Measurements from ENCODE around the gene IBSP.

IBSP gene

DNA sequence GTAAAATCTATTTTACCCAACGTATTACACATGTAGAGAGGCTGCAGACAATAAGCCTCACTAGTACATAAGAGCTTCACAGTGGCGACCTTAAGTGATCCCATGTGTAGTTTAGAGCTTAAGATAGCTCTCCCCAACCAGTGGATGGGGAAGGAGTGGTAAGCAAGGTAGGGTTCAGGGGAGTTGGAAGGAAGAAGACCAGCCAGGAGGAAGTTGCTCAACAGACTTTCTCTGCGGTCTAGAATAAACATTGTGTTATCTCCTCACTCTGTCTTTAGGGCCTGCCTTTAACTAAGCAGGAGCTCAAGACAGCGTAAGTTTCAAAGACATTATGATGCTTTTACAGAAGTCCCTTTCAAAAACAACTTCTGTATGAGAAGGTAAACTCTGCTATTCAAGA lies 50.3 kb downstream of the IBSP start:
- Mint-ChIP-seq H3K27me3 (peaks cover 6% of the 10 kb centered on the region), H3K9me3 (ENCODE audit: low read depth) (no peaks in the 10 kb centered on the region), H3K36me3 (no peaks in the 10 kb centered on the region), H3K27ac (no peak overlapping the region), H3K4me3 (no peak overlapping the region), H3K4me1 (ENCODE audit: low read depth) (peaks cover 13% of the 10 kb centered on the region)

DNA sequence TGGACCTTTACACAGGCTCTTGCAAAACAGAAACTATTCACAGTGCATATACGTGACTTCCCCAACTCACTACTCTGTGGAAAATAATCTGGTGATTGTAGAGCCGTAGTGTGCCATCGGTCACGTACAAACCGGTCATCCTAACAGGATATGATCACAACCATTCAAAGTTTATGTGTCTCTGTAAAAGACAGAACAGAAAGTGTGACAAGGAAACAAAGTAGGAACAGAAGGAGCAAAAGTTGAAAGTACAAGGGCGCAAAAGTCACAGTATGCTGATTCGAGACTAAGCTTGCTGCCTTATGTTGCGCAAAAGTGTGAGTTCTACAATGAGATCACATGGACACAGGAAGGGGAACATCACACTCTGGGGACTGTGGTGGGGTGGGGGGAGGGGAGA lies 52.0 kb downstream of the IBSP start:
- H3K27me3 Mint-ChIP-seq: peaks cover 2% of the 10 kb centered on the region
- no peaks in the 10 kb centered on the region for H3K9me3 Mint-ChIP-seq (ENCODE audit: low read depth)
- H3K4me1 Mint-ChIP-seq (ENCODE audit: low read depth): peaks cover 13% of the 10 kb centered on the region

DNA sequence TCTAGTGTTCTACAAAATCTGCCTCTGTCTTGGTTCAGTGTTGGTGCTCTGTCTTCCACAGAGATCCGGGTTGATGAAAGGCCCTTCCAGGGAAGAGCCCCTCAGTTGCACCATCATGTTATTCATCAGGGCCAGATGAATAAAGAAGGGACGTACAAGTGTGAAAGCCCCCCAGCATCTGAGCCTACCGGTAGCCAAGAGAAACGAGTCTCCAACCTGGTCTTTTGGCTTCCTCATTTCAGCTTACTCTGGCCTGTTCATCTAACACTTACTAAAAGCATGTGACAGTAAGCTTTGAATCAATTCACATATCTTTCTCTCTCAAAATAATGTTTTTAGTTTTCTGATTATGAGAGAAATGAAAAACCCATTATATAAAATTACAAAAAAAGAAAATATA lies 52.6 kb downstream of the IBSP start:
- Mint-ChIP-seq H3K9me3 (ENCODE audit: low read depth) (no peaks in the 10 kb centered on the region), H3K27me3 (peaks cover 2% of the 10 kb centered on the region), H3K4me1 (ENCODE audit: low read depth) (peaks cover 13% of the 10 kb centered on the region), H3K4me3 (no peak overlapping the region), H3K36me3 (no peaks in the 10 kb centered on the region), H3K27ac (no peak overlapping the region)

More for the DNA sequence above, 52.0 kb downstream of the IBSP start:
- no peak overlapping the region for H3K27ac Mint-ChIP-seq
- no peak overlapping the region for H3K4me3 Mint-ChIP-seq
- H3K36me3 Mint-ChIP-seq: no peaks in the 10 kb centered on the region

DNA sequence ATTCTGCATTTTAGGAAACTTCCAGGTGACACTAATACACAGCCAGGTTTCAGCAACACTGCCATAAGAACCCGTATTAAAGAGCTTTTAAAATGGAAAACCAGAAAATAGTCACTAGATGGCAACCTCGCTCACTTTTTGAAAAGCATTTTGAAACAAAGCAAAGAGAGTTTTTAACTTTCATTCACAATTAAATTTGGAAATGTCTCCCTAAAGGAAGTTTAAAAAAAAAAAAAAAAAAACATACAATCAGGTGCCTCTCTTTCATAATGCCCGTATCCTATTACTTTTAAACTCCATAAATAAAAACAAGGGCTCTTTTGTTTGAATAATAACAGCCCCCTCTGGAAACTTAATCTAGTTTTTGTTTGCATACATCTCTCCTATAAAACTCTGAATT lies 53.8 kb downstream of the IBSP start:
- peaks cover under 1% of the 10 kb centered on the region for H3K27me3 Mint-ChIP-seq
- no peak overlapping the region for H3K4me3 Mint-ChIP-seq
- H3K27ac Mint-ChIP-seq: no peak overlapping the region
- no peaks in the 10 kb centered on the region for H3K9me3 Mint-ChIP-seq (ENCODE audit: low read depth)
- H3K36me3 Mint-ChIP-seq: no peaks in the 10 kb centered on the region
- peaks cover 11% of the 10 kb centered on the region for H3K4me1 Mint-ChIP-seq (ENCODE audit: low read depth)

DNA sequence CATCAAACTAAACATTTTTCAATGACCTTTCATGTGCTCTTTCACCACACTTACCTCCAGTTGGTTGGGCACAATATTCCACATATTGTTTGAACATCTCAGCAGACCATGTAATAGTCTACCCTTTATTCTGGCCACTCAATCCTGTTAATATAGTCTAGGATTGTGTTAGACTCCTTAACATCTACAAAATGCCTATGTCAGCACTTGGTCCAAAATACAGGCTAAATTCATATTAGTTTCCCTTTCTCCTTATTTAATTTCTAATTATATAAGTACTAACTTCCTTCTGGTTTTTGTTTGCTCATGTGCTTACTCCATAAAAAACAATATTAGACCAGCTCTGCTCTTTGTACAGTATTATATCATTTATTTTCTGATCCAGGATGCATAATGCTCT lies 54.5 kb downstream of the IBSP start:
- no peaks in the 10 kb centered on the region for H3K27me3 Mint-ChIP-seq
- H3K27ac Mint-ChIP-seq: no peak overlapping the region
- H3K9me3 Mint-ChIP-seq (ENCODE audit: low read depth): no peaks in the 10 kb centered on the region
- H3K4me3 Mint-ChIP-seq: no peak overlapping the region
- no peaks in the 10 kb centered on the region for H3K36me3 Mint-ChIP-seq
- H3K4me1 Mint-ChIP-seq (ENCODE audit: low read depth): peaks cover 5% of the 10 kb centered on the region

DNA sequence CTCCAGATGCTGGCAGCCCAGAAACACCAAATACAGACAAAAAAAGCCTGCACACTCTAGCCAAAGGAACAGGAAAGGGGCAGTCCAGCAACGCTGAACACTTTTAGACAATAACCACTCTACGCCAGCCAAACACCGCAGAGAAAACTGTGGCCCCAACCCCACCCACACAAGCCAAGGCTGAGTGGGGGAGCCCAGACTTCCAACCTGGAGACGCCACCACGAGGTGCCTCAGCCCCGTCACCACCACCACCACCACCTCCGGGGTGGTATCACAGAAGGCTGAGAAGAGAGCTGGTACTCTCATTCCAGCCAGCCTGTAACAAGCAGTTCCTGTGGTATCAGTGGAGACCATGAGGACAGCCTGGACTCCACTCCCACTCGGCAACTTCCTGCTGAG lies 56.2 kb downstream of the IBSP start:
- H3K27me3 Mint-ChIP-seq: no peaks in the 10 kb centered on the region
- no peaks in the 10 kb centered on the region for H3K4me1 Mint-ChIP-seq (ENCODE audit: low read depth)
- no peak overlapping the region for H3K27ac Mint-ChIP-seq
- H3K9me3 Mint-ChIP-seq (ENCODE audit: low read depth): no peaks in the 10 kb centered on the region
- H3K36me3 Mint-ChIP-seq: no peaks in the 10 kb centered on the region
- no peak overlapping the region for H3K4me3 Mint-ChIP-seq

DNA sequence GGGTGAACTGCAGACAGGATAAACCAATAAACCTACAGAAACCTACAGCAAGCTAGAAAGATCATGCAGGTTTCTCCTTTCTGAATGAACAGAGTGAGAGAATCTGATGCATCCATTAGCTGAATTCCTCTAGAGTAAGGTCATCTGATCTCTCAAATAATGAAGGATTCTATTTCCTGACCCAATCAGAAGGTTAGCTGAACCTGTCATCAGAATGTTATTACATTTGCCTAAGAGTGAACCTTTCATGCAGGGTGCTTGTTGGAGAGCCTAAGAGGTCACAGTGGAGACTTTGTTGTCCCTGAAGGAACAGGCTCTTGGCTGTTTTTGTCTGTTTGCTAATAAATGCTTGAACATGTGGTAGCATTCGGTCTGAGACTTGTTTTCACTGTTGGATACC lies 57.5 kb downstream of the IBSP start:
- Mint-ChIP-seq H3K27ac (no peak overlapping the region), H3K27me3 (no peaks in the 10 kb centered on the region), H3K9me3 (ENCODE audit: low read depth) (no peaks in the 10 kb centered on the region), H3K4me3 (no peak overlapping the region), H3K4me1 (ENCODE audit: low read depth) (no peaks in the 10 kb centered on the region), H3K36me3 (no peaks in the 10 kb centered on the region)

DNA sequence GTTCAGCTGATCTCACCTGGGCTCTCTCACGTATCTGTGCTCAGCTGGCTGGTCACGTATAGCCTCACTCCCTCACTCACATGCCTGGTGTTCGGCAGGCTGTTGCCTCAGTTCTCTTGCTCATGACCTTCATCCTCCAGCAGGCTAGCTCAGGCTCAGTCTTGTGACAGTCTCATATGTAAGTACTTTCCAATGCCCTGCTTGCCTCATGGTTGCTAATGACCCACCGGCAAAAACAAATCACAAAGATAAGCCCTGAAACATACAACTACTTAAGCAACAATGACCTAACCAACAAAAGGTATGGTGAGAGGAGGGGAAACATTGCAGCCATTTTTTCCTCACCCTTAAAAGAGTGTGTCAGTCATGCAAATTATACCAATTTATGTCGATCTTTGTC lies 58.4 kb downstream of the IBSP start:
- Mint-ChIP-seq H3K9me3 (ENCODE audit: low read depth) (no peaks in the 10 kb centered on the region), H3K36me3 (no peaks in the 10 kb centered on the region), H3K27me3 (no peaks in the 10 kb centered on the region), H3K4me1 (ENCODE audit: low read depth) (no peaks in the 10 kb centered on the region), H3K27ac (no peak overlapping the region), H3K4me3 (no peak overlapping the region)
